ENCODE measurements around the gene TUBB2A. TPM values are rescaled to one million over a fixed set of nuclear protein-coding genes. Genes with fewer than 3 reads are reported as not detected.

TUBB2A gene
- total and polyA plus RNA-seq, 2 of the 8 experiments (the other 6 are each of a cell fraction or from before 2014, with no cell fraction given) = 315 to 330 TPM

DNA sequence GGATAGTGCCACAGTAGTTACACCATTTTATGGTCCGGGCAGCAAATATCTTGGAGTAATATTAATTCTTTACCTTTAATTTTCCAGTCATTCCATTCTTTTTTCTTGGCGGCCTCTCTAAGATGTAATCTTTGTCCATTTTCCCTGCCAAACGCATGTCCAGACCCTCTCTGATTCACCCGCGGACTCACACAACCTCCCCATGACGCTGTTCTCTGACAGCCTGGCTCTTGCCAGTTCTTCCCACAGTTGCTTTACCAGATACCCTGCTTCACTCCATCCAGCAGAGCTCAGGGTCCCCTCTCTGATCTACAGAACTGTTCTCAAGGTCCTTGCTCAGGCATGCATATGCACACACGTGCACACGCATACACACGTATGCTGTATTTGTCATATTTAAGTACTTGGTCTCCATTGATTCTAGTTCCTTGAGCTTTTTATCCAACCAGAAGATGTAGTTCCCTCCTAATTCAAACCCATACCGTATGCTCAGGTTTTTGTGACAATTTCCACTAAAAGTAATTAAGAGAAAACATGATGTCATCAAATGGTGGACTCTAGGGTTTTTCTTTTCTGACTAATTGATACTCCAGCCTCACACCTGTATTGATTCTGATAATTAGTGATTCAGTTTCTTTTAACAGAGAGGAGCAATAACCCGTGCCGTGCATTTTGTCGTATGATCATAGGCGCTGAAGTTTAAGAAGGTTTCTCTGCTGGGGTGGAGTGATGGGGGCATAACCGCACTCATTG is 28.8 kb downstream of the TUBB2A start:
- Histone ChIP-seq H2BK20ac (ENCODE audit: low read length) (no peak overlapping the region), H4K20me1 (replicated peaks in 1 of 2; ENCODE audit: control insufficient read depth in 1 of 2, insufficient read depth in 2 of 2, low read length in 2 of 2) (peaks cover 0 to 2% of the 10 kb centered on the region in 2 experiments), H3K18ac (ENCODE audit: extremely low read depth, low read length) (no peak overlapping the region), H2AK5ac (ENCODE audit: low read depth, low read length) (no peak overlapping the region), H3K4me1 (replicated peaks in 1 of 4; ENCODE audit: control insufficient read depth in 3 of 4, insufficient read depth in 4 of 4, low read length in 3 of 4) (peaks cover 0 to 6% (median 0%) of the 10 kb centered on the region in 4 experiments; a peak in 2 of 7 replicates), H3K23ac (ENCODE audit: insufficient read length) (no peak overlapping the region), H4K8ac (ENCODE audit: extremely low read depth, insufficient read depth, low read length) (no peak overlapping the region), H3K36me3 (ENCODE audit: control insufficient read depth in 2 of 4, insufficient read depth in 4 of 4, low read length in 3 of 4) (peaks cover 13 to 54% (median 31%) of the 10 kb centered on the region in 4 experiments), H3K9me3 (ENCODE audit: insufficient read depth in 2 of 2, low read depth in 1 of 2, low read length in 1 of 2) (no peaks in the 10 kb centered on the region), H3K79me2 (ENCODE audit: control insufficient read depth in 1 of 2, insufficient read depth in 2 of 2, low read length in 2 of 2) (no peaks in the 10 kb centered on the region), H3K27ac (ENCODE audit: low read depth, low read length) (no peak overlapping the region), H3K14ac (ENCODE audit: insufficient read length) (no peak overlapping the region), H2BK12ac (ENCODE audit: low read depth, low read length) (no peak overlapping the region), H3K27me3 (replicated peaks in 1 of 4; ENCODE audit: control insufficient read depth in 3 of 4, extremely low read depth in 1 of 4, insufficient read depth in 3 of 4, low read length in 3 of 4) (no peaks in the 10 kb centered on the region; a peak in 1 of 7 replicates), H3K79me1 (ENCODE audit: low read depth, low read length) (no peaks in the 10 kb centered on the region), H3K23me2 (ENCODE audit: low read depth, low read length) (no peaks in the 10 kb centered on the region), H3K56ac (replicated peaks; ENCODE audit: insufficient read length, low read depth, low read length) (no peak overlapping the region), H3K4ac (replicated peaks; ENCODE audit: insufficient read length, low read depth, low read length) (no peak overlapping the region), H2AFZ (ENCODE audit: low read length) (no peak overlapping the region), H4K91ac (replicated peaks; ENCODE audit: insufficient read length, low read length) (no peak overlapping the region), H3K9ac (replicated peaks in 1 of 4; ENCODE audit: extremely low read depth in 1 of 4, low read depth in 3 of 4, low read length in 3 of 4) (no peak overlapping the region), H2BK5ac (ENCODE audit: low read depth, low read length) (no peak overlapping the region), H4K5ac (ENCODE audit: insufficient read length, low read depth, low read length) (no peak overlapping the region), H2BK120ac (replicated peaks; ENCODE audit: low read depth, low read length) (no peak overlapping the region), H3K4me3 (ENCODE audit: extremely low read depth in 1 of 4, insufficient read depth in 2 of 4, low read depth in 3 of 4, low read length in 4 of 4) (no peak overlapping the region), H3K4me2 (ENCODE audit: insufficient read depth in 1 of 2, low read depth in 2 of 2, low read length in 2 of 2) (no peak overlapping the region), H2BK15ac (ENCODE audit: low read length) (no peak overlapping the region)
- FAIRE-seq (no peak), DNase-seq (ENCODE audit: low read depth in 1 of 2, low spot score in 2 of 2) (no peak)
- POLR2A ChIA-PET (ENCODE audit: partially characterized antibody) = interaction anchor here (0.7 to 6.7 kb wide), 6 partner anchors 13 to 119 kb away, joined by 3 to 38 read pairs (median 4); partner anchors contain the start of gene TUBB2A
- CTCF ChIA-PET (ENCODE audit: partially characterized antibody) = interaction anchor here (0.6 to 6.2 kb wide), 9 partner anchors 11 to 123 kb away, joined by 3 to 41 read pairs (median 3); no protein-coding TSS in a partner anchor
- WGBS, 2 experiments (ENCODE audit: extremely low coverage in 1 of 2, insufficient coverage in 1 of 2, insufficient read length in 1 of 2, insufficient replicate concordance in 2 of 2, low coverage in 1 of 2, low lambda C conversion rate in 2 of 2, missing lambda C conversion rate in 1 of 2) = 92% methylated on average over 15 of the region's 15 CpGs; no CpG with 5 or more reads in 1 of the 2 experiments
- TF ChIP-seq TAF7 (optimal IDR thresholded peaks at IDR 0.05; ENCODE audit: borderline replicate concordance, low read depth, low read length) = no peak
- no peak for TF ChIP-seq EGR1 (IDR thresholded peaks at IDR 0.05; ENCODE audit: borderline replicate concordance, low read depth, low read length)
- TF ChIP-seq POLR2A (IDR thresholded peaks at IDR 0.05; ENCODE audit: control extremely low read depth in 1 of 2, low read depth in 2 of 2, low read length in 2 of 2) = no peak
